Loucy (cell line): ENCODE measurements around the gene LRRC17.

Experiments
- CTCF ChIP-seq: fragments of 200-600 bp; sonication (generic); conservative IDR thresholded peaks from 2 replicates; pipeline ENCODE4 v1.5.1; 2014; ENCODE audit warnings: mild to moderate bottlenecking, antibody characterized with exemption, low read length
- EZH2phosphoT487 ChIP-seq: fragments of 200-600 bp; IDR thresholded peaks from 2 replicates; pipeline ENCODE4 v1.6.1; 2018; ENCODE audit warnings: antibody characterized with exemption, mild to moderate bottlenecking, moderate library complexity, borderline replicate concordance

- TF ChIP-seq CTCF (peak; percentile 29), EZH2phosphoT487 (no peak)
Observed at GRCh38 chr7:102917436-102918353, 4.9 kb downstream of the LRRC17 start.
